ENCODE results near the gene ULBP2.
"Not testable (repeated sequence)": the region's sequence is repeated elsewhere in the genome, so short reads cannot be mapped to it uniquely, and the experiment has no call there.

DNA sequence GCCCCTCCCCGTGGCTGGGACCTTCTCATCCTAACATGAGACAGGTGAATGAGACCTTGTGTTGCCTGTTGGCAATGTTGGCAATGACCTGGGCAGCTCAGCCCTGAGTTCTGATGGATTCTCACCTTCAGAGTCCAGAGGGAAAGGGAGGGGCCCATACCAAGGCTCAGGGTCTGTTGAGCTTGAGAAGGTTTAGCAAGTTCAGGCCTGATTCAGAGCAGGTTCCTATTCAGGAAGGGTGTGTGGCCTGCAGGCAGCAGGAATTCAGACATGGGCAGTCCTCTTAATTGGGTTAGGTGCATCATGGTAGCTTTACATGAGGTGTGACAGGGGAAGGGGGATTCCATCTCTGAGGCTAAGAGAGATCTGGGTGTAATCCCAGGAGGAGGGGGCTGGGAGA, 5.7 kb downstream of the ULBP2 start:
- TF ChIP-seq, protein P1, sequence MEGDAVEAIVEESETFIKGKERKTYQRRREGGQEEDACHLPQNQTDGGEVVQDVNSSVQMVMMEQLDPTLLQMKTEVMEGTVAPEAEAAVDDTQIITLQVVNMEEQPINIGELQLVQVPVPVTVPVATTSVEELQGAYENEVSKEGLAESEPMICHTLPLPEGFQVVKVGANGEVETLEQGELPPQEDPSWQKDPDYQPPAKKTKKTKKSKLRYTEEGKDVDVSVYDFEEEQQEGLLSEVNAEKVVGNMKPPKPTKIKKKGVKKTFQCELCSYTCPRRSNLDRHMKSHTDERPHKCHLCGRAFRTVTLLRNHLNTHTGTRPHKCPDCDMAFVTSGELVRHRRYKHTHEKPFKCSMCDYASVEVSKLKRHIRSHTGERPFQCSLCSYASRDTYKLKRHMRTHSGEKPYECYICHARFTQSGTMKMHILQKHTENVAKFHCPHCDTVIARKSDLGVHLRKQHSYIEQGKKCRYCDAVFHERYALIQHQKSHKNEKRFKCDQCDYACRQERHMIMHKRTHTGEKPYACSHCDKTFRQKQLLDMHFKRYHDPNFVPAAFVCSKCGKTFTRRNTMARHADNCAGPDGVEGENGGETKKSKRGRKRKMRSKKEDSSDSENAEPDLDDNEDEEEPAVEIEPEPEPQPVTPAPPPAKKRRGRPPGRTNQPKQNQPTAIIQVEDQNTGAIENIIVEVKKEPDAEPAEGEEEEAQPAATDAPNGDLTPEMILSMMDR (IDR thresholded peaks at IDR 0.05; ENCODE audit: low read depth, low read length), result not testable (repeated sequence)
- TF ChIP-seq EZH2phosphoT487 (IDR thresholded peaks at IDR 0.05; ENCODE audit: low read depth), result not testable (repeated sequence)

All from OCI-LY3 (cell line).